COR-L47 (cell line): ENCODE data around the gene BMP3.
"Not testable (repeated sequence)": the region's sequence is repeated elsewhere in the genome, so short reads cannot be mapped to it uniquely, and the experiment has no call there.

Source experiments
- DNase-seq: peaks from one replicate; lab custom pipeline; 2025; lab: John Stamatoyannopoulos, UW

The BMP3 gene

GRCh38 chr4:81030061-81030980, at the start of gene BMP3:
TSS of gene BMP3 (plus strand) at chr4:81030708. CDS start at chr4:81031285, 577 bp downstream.
- DNase-seq = peak; percentile 48

GRCh38 chr4:80986011-80986410, 44.5 kb upstream of the BMP3 start:
- DNase-seq = no peak

- peak; percentile 52 for DNase-seq
Observed at GRCh38 chr4:80989921-80990544, 40.5 kb upstream of the BMP3 start.

DNA sequence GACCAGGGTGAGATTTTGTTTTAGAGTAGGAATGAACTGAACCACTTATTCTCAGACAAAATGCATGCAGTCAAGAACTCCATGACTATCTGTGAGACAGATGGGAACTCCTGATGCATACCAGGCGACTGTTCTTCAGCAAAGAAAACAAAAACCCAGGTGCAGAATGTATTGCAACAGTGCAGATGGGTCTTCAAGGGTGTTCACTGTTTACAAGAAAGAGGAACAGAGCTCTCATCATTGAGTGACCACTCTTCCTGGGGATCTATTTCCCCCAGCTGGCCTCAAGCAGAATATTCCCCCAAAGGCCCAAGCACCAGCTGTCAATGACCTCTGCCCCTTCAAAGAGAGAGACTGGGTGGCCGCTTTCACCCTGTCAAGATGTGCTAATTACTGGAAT, 39.7 kb upstream of the BMP3 start:
- no peak for DNase-seq

- no peak for DNase-seq
Observed at GRCh38 chr4:80999943-81000342, 30.6 kb upstream of the BMP3 start.

GRCh38 chr4:81003597-81004111, 26.9 kb upstream of the BMP3 start:
- no peak for DNase-seq

- DNase-seq = no peak
Observed at GRCh38 chr4:81007417-81007816, 23.1 kb upstream of the BMP3 start.

GRCh38 chr4:81016566-81016965, 13.9 kb upstream of the BMP3 start:
- DNase-seq = not testable (repeated sequence)

DNA sequence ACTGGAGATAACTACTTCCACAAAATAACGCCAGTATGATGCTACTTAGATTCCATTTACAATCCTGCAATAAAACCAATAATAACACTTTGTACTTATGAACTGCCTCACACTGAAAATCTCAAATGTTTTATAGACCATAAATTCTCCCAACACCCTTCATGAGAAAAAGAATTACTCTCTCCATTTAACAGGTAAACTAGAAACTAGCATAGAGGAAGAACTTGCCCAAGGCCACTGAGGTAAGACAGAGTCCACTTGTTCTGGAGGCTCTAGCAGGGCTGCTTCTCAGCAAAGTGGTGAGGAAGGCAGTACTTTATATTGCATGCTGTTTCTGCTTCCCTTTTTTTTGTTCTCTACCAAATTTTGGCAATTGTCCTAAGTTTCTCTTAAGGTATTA, 11.5 kb upstream of the BMP3 start:
- no peak for DNase-seq

DNA sequence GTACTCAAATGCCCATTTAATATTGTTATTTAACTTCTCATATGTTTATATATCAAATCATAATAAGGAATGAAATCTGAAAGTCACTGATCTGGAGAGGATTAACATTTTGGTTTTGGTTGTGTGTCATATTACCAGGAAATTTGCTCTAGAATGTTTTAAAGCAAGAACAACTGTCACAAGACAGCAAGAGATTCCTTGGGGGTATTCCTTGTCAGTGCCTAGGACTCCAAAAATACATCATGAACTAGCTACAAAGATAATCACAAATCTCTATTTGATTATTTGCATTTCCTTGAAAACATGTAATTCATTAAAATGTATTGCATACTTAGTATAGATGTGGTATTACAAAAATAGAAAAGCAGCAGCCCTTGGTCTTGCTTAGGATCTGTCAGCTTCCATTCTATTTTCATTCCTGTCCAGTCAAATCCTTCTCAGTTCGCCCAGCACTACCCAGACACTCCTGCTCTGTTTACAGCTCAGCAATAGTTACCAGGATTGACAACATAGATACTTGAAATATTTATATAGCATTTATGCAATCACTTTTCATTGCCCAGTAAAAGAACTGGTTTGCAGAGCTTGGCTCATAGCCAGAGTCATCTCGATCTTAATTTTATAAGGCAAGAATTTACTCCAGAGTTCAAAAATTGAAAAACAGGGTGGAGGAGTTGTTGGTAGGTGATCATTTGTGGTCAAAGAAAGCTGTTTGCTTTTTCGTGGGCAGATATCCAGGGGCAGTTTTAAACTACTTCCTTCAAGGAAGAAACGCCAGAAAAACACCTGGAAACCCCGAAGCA, 9.2 kb upstream of the BMP3 start:
- peak; percentile 22 for DNase-seq

DNA sequence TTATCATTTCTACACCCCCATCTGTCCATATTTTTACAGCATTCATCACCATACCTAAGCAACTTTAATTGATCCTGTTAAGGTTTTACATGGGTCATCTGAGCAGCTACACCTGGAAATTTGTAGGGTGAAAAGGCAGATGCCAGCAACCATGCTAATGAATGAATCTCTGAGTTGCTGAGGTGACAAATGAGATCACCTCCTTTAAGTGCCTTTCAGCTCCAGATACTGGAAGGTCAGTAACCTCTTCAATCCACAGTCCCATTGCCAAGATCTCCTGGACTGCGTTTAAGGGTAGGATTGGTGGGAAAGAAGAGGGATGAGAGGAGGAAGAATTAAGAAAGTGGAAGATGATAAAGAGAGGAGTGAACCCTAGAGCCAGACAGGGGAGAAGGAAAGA, 8.5 kb upstream of the BMP3 start:
- DNase-seq = no peak

GRCh38 chr4:81023484-81023883, 7.0 kb upstream of the BMP3 start:
- no peak for DNase-seq

DNA sequence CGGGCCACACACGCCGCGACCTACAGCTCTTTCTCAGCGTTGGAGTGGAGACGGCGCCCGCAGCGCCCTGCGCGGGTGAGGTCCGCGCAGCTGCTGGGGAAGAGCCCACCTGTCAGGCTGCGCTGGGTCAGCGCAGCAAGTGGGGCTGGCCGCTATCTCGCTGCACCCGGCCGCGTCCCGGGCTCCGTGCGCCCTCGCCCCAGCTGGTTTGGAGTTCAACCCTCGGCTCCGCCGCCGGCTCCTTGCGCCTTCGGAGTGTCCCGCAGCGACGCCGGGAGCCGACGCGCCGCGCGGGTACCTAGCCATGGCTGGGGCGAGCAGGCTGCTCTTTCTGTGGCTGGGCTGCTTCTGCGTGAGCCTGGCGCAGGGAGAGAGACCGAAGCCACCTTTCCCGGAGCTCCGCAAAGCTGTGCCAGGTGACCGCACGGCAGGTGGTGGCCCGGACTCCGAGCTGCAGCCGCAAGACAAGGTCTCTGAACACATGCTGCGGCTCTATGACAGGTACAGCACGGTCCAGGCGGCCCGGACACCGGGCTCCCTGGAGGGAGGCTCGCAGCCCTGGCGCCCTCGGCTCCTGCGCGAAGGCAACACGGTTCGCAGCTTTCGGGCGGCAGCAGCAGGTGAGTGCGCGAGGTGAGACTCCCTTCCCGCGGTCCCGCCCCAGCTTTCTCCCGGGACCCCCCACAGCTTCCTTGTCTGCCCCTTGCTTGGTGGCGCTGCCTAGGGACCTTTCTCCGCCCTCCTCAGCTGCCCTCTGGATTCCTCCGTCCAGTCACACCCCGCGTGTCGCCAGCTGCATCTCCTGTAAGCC, 678 bp downstream of the BMP3 start:
- peak; percentile 61 for DNase-seq

GRCh38 chr4:81031796-81032551, 1.5 kb downstream of the BMP3 start:
- peak; percentile 46 for DNase-seq

- DNase-seq = no peak
Observed at GRCh38 chr4:81032771-81033684, 2.5 kb downstream of the BMP3 start.

GRCh38 chr4:81038636-81039350, 8.3 kb downstream of the BMP3 start:
- DNase-seq = no peak

- DNase-seq = no peak
Observed at GRCh38 chr4:81039351-81039972, 9.0 kb downstream of the BMP3 start.

DNA sequence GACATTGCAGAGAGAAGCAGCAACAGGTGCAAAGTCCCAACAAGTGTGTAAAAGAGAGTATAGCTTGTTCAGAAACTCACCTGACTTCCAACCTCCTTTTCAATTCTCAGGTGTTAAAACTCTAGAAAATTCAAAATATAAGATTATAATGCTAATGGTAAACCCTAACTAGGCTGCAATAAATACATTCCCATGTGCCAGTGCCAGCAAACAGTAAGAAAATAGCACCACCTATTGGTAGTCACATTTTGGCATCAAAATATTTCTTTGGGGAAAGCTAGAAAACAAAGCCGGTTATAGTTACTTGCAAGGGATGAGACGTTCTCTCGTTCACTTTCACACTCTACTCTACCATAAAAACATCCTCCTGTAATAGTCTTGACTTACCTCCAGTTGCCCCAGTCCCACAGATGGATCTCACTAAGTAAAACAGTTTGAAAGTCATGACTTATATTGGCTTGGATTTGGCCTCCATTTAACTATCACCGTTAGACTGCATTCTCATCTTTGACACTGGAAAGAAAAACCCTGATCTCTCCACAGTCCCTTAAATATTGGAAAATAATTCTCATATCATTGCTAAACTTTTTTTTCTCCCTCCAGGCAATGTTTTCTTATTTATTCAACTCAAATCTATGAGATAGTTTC, 9.6 kb downstream of the BMP3 start:
- no peak for DNase-seq
